Measurements from ENCODE around the gene UBE2K.

- TF ChIP-seq, protein P1, sequence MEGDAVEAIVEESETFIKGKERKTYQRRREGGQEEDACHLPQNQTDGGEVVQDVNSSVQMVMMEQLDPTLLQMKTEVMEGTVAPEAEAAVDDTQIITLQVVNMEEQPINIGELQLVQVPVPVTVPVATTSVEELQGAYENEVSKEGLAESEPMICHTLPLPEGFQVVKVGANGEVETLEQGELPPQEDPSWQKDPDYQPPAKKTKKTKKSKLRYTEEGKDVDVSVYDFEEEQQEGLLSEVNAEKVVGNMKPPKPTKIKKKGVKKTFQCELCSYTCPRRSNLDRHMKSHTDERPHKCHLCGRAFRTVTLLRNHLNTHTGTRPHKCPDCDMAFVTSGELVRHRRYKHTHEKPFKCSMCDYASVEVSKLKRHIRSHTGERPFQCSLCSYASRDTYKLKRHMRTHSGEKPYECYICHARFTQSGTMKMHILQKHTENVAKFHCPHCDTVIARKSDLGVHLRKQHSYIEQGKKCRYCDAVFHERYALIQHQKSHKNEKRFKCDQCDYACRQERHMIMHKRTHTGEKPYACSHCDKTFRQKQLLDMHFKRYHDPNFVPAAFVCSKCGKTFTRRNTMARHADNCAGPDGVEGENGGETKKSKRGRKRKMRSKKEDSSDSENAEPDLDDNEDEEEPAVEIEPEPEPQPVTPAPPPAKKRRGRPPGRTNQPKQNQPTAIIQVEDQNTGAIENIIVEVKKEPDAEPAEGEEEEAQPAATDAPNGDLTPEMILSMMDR (IDR thresholded peaks at IDR 0.05; ENCODE audit: insufficient read depth, low read length, poor library complexity, severe bottlenecking): no peak
- TF ChIP-seq EZH2phosphoT487 (conservative IDR thresholded peaks at IDR 0.05; ENCODE audit: low read length): no peak
Measured at GRCh38 chr4:39732728-39733127, 34.8 kb downstream of the UBE2K start.

Measured in SU-DHL-6 (cell line).